Measurements from ENCODE around the gene TFF1. TPM values are rescaled to one million over a fixed set of nuclear protein-coding genes. Genes with fewer than 3 reads are reported as not detected.

Gene TFF1
- total RNA-seq, 4 donors from 2014 or later, result not detected

DNA sequence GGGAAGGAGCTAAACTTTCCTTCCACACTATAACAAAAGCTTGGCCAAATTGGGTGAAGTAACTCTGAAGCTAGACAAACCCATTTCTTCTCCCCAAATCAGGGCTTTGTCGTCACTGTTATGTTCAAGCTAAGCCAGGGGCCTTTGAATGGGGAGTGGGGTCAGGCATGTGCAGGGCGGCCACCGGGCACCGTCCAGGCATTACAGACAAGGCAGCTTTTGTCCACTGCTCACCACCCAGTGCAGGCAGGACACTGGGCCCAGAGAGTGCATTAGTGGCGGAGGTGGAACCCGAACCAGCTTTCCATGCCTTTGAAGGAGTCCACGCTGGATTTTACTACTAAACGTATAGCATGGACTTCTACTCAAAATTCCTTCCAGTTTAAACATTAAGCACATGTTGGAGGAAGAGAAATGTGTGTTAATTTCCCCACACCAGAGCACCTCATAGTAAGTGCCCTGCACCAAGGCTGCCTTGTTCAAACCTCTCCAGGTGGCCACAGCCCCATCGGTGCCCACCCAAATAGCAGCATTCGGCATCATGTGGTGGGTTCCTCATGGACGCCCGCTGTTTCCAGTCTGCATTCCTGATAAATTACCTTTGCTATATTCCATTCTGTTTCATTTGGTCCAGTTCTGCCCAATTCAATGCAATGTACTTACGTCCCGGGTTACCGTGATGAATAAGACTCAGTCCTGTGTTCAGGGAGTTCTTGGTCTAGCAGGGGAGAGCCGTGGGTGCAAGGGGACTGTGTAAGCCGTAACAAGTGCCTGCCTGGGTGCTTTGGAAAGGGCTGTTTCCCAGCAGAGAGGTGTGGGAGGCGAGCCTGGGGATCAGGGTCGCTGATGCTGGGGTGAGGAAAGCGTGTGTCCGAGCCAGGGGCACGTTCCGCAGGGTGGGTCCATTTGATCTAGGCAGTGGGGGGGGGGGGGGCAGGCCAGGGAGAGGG is 39.0 kb upstream of the TFF1 start:
- TF ChIP-seq, protein P1, sequence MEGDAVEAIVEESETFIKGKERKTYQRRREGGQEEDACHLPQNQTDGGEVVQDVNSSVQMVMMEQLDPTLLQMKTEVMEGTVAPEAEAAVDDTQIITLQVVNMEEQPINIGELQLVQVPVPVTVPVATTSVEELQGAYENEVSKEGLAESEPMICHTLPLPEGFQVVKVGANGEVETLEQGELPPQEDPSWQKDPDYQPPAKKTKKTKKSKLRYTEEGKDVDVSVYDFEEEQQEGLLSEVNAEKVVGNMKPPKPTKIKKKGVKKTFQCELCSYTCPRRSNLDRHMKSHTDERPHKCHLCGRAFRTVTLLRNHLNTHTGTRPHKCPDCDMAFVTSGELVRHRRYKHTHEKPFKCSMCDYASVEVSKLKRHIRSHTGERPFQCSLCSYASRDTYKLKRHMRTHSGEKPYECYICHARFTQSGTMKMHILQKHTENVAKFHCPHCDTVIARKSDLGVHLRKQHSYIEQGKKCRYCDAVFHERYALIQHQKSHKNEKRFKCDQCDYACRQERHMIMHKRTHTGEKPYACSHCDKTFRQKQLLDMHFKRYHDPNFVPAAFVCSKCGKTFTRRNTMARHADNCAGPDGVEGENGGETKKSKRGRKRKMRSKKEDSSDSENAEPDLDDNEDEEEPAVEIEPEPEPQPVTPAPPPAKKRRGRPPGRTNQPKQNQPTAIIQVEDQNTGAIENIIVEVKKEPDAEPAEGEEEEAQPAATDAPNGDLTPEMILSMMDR (IDR thresholded peaks at IDR 0.05), result no peak
- DNase-seq (ENCODE audit: low spot score) (no peak), ATAC-seq (ENCODE audit: low FRiP score) (no peak)

GRCh38 chr21:42404539-42404938 is 38.2 kb upstream of the TFF1 start:
- ATAC-seq (ENCODE audit: low FRiP score) (no peak), DNase-seq (ENCODE audit: low spot score) (no peak)
- TF ChIP-seq, protein P1 (IDR thresholded peaks at IDR 0.05), result no peak

GRCh38 chr21:42403611-42404231 is 37.4 kb upstream of the TFF1 start, which contains the start of gene UBASH3A:
Gene UBASH3A (plus strand): TSS chr21:42403902. CDS start chr21:42403946, 44 bp downstream.
- ATAC-seq (ENCODE audit: low FRiP score) (no peak), DNase-seq (ENCODE audit: low spot score) (no peak)
- TF ChIP-seq, protein P1 (IDR thresholded peaks at IDR 0.05), result no peak

- TF ChIP-seq, protein P1 (IDR thresholded peaks at IDR 0.05), result no peak
These were observed 35.5 kb upstream of the TFF1 start for GRCh38 chr21:42401820-42402251.

GRCh38 chr21:42401154-42401553 is 34.8 kb upstream of the TFF1 start:
- ATAC-seq (ENCODE audit: low FRiP score), result no peak
- TF ChIP-seq, protein P1 (IDR thresholded peaks at IDR 0.05), result no peak
- DNase-seq (ENCODE audit: low spot score), result no peak

More at GRCh38 chr21:42401820-42402251, 35.5 kb upstream of the TFF1 start:
- ATAC-seq (ENCODE audit: low FRiP score) (no peak), DNase-seq (ENCODE audit: low spot score) (no peak)

- DNase-seq (ENCODE audit: low spot score) (no peak), ATAC-seq (ENCODE audit: low FRiP score) (no peak)
- TF ChIP-seq, protein P1 (IDR thresholded peaks at IDR 0.05), result no peak
These were observed 34.2 kb upstream of the TFF1 start for GRCh38 chr21:42400525-42400924.
